ENCODE data around the gene C3.

- TF ChIP-seq POLR2A (IDR thresholded peaks at IDR 0.05) (no peak), CTCF (IDR thresholded peaks at IDR 0.05) (no peak)
These were observed 13.9 kb downstream of the C3 start for GRCh38 chr19:6706633-6706958.

Measured in Peyer's patch (tissue), 4 donors.